HUES64 (cell line): Measurements from ENCODE around the gene CLDN4.

ENCODE experiments used
- H3K27ac ChIP-seq: 2 replicates; pipeline ENCODE4 v1.7.0; 2013; ENCODE audit warnings: low read depth, low read length, inconsistent platforms
- H3K27me3 ChIP-seq: 2 replicates; pipeline ENCODE4 v1.6.1; 2013; ENCODE audit warnings: mild to moderate bottlenecking, low read length; ENCODE audit not compliant: insufficient read depth
- H3K36me3 ChIP-seq: 2 replicates; pipeline ENCODE4 v1.6.1; 2013; ENCODE audit warnings: mild to moderate bottlenecking, low read length; ENCODE audit not compliant: insufficient read depth
- H3K4me1 ChIP-seq: 2 replicates; pipeline ENCODE4 v1.6.1; 2013; ENCODE audit warnings: mild to moderate bottlenecking, low read length, moderate library complexity; ENCODE audit not compliant: insufficient read depth
- H3K4me3 ChIP-seq: 2 replicates; pipeline ENCODE4 v1.5.1; 2013; ENCODE audit warnings: mild to moderate bottlenecking, low read length, moderate library complexity
- H3K9ac ChIP-seq: 2 replicates; pipeline ENCODE4 v1.6.1; 2013; ENCODE audit warnings: mild to moderate bottlenecking, low read depth, low read length
- H3K9me3 ChIP-seq: 2 replicates; pipeline ENCODE4 v1.6.1; 2013; ENCODE audit warnings: low read depth, low read length; ENCODE audit not compliant: insufficient read depth
- WGBS: fragments of 150-250, 120-280 bp; methylation state at CpG from one replicate; pipeline ENCODE4 v1.1.7; 2013; ENCODE audit warnings: missing lambda C conversion rate; 5-methylcytosine and 5-hydroxymethylcytosine counted together

The CLDN4 gene

DNA sequence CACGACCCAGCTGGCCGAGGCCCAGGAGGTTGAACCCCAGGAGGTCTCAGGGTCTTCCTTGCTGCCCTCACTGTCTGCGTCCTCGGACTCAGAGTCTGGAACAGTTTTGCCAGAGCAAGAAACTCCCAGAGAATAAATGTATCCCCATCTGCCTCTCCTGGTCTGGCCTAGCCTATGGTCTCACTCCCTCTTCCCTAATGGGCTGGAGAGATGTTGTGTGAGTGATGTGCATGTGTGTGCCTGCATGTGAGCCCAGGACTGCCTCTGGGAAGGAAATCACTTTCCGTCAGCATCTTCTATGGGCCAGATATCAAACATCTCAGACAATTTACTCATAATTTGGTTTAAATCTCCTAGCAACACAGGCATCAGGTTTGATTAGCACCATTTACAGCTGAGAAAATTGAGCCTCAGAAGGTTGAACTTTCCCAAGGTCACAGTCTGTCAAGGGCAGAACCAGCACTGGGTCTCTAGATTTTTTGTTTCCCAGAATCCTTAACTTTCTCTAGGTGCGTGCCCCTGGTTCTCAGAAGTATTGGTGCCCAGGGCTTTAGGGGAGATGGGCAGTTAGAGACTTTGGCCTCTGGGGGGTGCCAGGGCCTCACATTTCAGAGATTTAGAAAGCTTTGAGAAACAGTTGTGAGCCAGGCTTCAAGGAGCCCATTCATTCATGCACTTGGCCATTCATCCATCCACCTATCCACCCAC is 35.1 kb downstream of the CLDN4 start:
- Histone ChIP-seq H3K9ac (no peak overlapping the region), H3K27ac (no peak overlapping the region)
- 81% methylated on average over 6 of the region's 6 CpGs for WGBS

DNA sequence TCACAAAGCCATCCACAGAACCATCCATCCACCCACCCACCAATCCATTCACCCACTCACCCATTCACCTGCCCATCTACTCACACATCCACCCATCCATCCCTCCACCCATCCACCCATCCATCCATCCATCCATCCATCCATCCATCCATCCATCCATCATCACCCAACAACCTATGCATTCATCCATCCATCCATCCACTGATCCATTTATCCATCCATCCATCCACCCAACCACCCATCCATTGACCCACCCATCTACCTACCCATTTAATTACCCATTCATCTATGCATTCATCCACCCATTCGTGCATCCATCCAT is 35.6 kb downstream of the CLDN4 start:
- H3K36me3 ChIP-seq: no peaks in the 10 kb centered on the region
- H3K9me3 ChIP-seq: no peaks in the 10 kb centered on the region
- H3K4me1 ChIP-seq: peaks cover 12% of the 10 kb centered on the region; the same call in 1 of the 2 replicates
- H3K27me3 ChIP-seq: no peaks in the 10 kb centered on the region
- H3K9ac ChIP-seq: no peak overlapping the region
- no peak overlapping the region for H3K4me3 ChIP-seq
- no peak overlapping the region for H3K27ac ChIP-seq
- WGBS: 86% methylated on average over 1 of the region's 1 CpG

More for the DNA sequence above, 35.1 kb downstream of the CLDN4 start:
- H3K4me3 ChIP-seq: no peak overlapping the region
- no peaks in the 10 kb centered on the region for H3K36me3 ChIP-seq
- H3K27me3 ChIP-seq: no peaks in the 10 kb centered on the region
- no peaks in the 10 kb centered on the region for H3K9me3 ChIP-seq
- H3K4me1 ChIP-seq: peaks cover 12% of the 10 kb centered on the region; the same call in 1 of the 2 replicates

DNA sequence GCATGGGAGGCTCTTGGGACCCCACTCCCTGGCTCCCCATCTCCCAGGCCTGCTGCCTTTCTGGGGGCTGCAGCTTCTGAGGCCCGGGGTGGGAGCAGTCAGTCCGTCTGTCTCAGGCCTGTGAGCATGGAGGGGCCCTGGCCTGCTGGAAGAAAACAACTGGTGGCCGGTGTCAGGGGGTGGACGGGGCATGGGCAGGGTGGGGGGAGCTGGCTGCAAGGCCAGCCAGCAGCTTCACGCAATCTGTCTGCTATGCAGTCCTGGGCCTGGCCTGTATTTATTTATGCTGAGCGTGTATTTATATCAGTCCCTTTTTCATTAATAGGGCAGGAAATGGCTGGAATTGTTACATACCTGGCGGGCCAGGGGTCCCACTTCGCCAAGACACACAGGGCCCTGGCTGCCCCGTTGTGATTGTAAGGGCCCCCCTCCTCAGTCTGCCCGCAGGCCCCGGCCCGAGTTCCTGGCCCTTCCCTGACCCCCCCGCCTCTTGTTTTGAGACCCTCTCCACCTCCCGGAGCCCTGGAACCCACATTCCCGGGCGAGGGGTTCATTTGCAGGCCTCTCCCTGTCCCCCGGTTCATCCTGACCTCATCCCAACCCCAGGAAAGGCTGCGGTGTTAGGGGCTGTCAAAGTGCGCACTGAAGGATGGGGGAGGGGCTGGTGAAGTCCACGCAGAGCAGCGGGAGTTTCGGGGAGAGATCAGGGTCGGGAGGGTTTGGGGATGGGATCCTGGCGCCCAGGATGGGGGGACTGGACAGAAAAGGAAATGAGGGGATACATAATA is 38.4 kb downstream of the CLDN4 start:
- WGBS: 75% methylated on average over 23 of the region's 24 CpGs
- no peaks in the 10 kb centered on the region for H3K36me3 ChIP-seq
- H3K27me3 ChIP-seq: no peaks in the 10 kb centered on the region
- peaks cover 12% of the 10 kb centered on the region; the same call in 1 of the 2 replicates for H3K4me1 ChIP-seq
- no peak overlapping the region for H3K4me3 ChIP-seq
- no peaks in the 10 kb centered on the region for H3K9me3 ChIP-seq
- no peak overlapping the region for H3K9ac ChIP-seq
- no peak overlapping the region for H3K27ac ChIP-seq

DNA sequence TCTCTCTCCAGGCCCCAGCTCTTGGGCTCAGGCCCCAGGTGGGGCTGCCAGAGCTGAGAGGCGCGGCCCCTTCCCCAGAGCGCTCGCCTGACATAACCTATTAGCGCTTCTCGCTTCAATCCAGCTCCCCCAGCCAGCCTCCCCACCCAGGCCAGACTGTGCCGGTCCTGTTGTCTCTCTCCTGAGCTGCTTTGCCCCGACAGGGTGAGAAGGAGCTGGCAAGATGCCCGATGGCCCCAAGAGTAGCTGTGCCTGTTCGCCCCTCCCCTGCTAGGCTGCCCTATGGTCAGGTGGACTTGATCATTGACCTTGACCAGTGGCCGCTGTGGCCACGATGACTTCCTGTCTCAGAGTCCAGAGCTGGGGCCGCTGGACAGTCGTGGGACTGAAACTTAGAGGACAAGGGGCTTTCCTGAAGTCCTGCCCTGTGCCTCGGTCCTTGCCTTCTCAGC is 39.3 kb downstream of the CLDN4 start:
- Histone ChIP-seq H3K27me3 (no peaks in the 10 kb centered on the region), H3K36me3 (no peaks in the 10 kb centered on the region), H3K9ac (no peak overlapping the region; the same call in 1 of the 2 replicates), H3K9me3 (no peaks in the 10 kb centered on the region), H3K4me3 (no peak overlapping the region), H3K4me1 (peaks cover 12% of the 10 kb centered on the region; the same call in 1 of the 2 replicates), H3K27ac (no peak overlapping the region)
- WGBS: 68% methylated on average over 15 of the region's 15 CpGs

DNA sequence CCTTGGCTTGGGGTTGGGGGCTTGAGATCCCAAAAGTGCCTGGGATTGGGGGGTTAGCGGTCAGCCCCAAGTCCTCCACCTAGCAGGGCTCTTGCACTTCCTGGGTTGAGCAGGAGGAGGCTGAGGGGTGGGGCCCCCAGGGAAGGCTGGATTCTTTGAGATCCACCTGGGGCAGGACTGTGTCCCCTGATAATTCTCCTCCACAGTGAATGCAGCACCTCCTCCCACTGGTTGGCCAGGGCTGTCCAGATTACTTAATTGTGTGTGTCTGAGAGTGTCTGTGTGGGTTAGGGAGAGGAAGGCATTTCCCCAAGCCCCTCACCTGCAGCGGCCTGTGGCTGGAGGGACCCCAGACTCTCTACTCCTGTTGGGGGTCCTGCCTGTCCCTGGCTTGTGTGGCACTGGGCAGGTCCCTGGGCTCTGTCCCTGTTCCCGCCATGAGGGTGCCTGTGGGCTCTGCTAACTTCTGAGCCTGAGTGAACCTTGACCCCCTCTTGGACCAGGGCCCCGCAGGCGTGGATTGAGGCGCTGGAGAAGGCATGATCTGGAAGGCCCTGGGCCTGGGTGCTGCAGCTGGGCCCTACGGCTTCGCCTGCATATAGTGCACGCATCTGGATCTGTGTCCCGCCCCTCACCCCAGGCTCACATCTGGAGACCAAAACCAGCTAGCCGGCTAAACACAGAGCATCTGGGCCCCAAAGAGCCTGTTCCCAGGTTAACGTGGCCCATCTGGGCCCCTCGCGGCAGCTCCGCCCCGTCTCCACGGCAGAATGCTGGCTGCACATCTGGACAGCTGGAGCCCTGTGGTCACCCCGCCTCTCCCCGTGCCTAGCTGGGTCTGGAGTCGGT is 40.6 kb downstream of the CLDN4 start:
- no peaks in the 10 kb centered on the region for H3K9me3 ChIP-seq
- peaks cover 12% of the 10 kb centered on the region; the same call in 1 of the 2 replicates for H3K4me1 ChIP-seq
- no peak overlapping the region for H3K27ac ChIP-seq
- no peak overlapping the region for H3K4me3 ChIP-seq
- no peak overlapping the region for H3K9ac ChIP-seq
- no peaks in the 10 kb centered on the region for H3K27me3 ChIP-seq
- 89% methylated on average over 20 of the region's 20 CpGs for WGBS
- no peaks in the 10 kb centered on the region for H3K36me3 ChIP-seq

DNA sequence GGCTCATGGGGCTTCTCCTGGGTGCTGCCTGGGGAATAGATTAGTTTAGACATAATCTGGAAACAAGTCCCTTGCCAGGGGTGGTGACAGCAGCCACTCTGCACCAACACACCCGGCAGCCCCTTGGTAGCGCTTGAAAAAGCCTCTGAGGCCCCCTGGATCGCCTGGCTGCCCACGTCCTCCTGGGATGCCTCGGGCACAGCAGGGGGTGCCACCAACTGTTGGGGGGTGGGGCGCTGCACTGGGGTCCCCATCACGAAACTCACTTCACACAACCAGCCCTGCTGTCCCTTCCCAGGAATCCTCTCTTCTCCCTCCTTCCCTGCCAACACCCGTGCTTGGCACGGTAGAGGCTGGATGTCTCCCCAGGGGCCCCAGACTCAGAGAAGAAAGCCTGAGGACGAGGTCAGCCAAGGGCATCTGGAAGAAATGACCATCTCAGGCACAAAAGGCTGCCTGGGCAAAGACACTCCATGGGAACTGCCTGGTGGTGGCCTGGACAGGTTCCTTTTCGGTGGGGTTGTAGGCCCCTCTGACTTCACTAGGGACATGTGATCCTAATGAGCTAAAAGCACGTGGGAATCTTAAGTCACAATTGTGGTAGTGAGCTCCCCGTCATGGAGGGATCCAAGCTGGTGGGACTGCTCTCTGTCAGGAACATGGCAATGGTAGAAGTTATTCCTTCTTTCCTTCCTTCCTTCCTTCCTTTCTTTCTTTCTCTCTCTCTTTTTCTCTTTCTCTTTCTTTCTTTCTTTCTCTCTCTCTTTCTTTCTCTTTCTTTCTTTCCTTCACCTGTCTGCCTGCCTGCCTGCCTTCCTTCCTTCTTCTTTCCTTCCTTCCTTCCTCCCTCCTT is 41.5 kb downstream of the CLDN4 start:
- Histone ChIP-seq H3K4me1 (peaks cover 12% of the 10 kb centered on the region; the same call in 1 of the 2 replicates), H3K4me3 (no peak overlapping the region), H3K27me3 (no peaks in the 10 kb centered on the region), H3K36me3 (no peaks in the 10 kb centered on the region), H3K27ac (no peak overlapping the region), H3K9ac (no peak overlapping the region), H3K9me3 (no peaks in the 10 kb centered on the region)
- WGBS: 86% methylated on average over 13 of the region's 13 CpGs

DNA sequence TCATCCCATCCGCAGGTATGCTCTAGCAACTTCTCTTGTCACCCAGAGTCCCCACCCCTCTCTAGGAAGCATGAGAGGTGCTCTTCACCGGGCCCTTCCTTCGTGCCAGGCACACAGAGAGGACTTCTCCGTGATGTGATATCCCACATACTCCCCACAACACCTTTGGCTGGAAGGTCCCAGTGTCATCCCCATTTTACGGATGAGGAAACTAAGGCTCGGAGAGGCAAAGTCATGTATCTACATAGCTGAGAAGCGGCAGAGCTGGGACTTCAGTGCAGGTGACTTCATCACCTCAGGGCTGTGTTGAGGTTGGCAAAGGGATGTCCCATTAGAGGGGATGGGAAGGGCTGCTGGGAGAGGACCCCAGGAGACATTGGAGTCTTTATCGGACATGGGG is 45.6 kb downstream of the CLDN4 start:
- WGBS: 93% methylated on average over 8 of the region's 8 CpGs
- H3K9ac ChIP-seq: no peak overlapping the region
- no peaks in the 10 kb centered on the region for H3K27me3 ChIP-seq
- H3K27ac ChIP-seq: no peak overlapping the region
- H3K4me1 ChIP-seq: no peaks in the 10 kb centered on the region
- no peaks in the 10 kb centered on the region for H3K9me3 ChIP-seq
- H3K4me3 ChIP-seq: no peak overlapping the region
- H3K36me3 ChIP-seq: no peaks in the 10 kb centered on the region

DNA sequence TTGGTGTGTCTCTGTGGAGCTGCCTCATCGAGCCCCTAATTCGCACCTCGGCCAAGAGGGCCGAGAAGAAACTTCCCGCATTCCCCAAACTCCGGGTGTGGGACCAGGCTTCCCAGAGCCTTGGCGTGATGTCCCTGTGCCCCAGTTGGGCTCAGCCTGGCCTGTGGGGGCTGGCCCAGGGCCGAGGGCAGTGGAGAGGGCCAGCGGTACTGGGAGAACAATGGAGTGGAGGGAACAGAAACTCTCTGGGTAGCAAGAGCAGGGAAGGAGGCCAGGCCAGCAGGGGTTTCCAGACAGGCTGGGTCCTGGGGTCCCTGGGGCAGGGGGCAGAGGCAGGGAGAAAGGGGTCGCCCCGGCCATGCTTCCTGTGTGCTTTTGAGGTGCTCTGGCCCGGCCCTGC is 46.2 kb downstream of the CLDN4 start:
- H3K9me3 ChIP-seq: no peaks in the 10 kb centered on the region
- no peaks in the 10 kb centered on the region for H3K4me1 ChIP-seq
- 86% methylated on average over 12 of the region's 12 CpGs for WGBS
- H3K27me3 ChIP-seq: no peaks in the 10 kb centered on the region
- no peak overlapping the region for H3K4me3 ChIP-seq
- no peak overlapping the region for H3K9ac ChIP-seq
- no peaks in the 10 kb centered on the region for H3K36me3 ChIP-seq
- no peak overlapping the region for H3K27ac ChIP-seq

DNA sequence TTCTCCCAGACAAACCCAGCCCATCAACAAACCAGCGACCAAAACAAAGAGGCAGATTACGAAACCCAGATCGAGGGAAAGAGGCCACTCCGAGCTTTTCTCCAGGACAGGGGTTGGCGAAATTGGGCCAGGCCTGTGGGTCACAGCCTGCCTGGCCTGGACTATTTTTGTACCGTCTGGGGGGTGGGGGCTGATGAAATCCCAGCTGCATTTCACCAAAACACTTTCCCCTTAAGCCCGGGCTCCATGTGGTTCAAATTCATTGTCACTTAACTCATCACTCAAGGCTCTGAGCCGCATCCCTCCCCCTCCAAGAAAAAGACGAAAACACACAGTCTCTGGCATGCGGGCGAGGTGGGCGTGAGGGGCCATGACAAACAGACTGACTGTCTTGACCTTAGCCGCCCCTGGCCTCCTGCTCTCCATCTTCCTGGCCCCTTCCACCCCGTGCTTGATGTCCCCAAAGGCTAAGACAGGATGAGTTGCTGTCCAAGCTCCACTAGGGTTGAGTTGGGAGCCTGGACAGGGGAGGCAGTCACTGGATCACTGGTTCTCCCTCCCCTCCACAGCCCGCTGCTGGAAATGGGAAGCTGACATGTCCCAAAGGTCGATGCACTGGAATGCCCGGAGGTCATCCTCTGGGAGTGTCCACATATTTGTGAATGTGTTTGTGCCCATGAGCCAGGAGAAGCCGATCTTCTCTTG is 49.3 kb downstream of the CLDN4 start:
- H3K36me3 ChIP-seq: no peaks in the 10 kb centered on the region
- no peak overlapping the region for H3K27ac ChIP-seq
- no peaks in the 10 kb centered on the region for H3K27me3 ChIP-seq
- H3K4me3 ChIP-seq: no peak overlapping the region
- 79% methylated on average over 18 of the region's 18 CpGs for WGBS
- no peaks in the 10 kb centered on the region for H3K9me3 ChIP-seq
- no peaks in the 10 kb centered on the region for H3K4me1 ChIP-seq
- H3K9ac ChIP-seq: no peak overlapping the region

DNA sequence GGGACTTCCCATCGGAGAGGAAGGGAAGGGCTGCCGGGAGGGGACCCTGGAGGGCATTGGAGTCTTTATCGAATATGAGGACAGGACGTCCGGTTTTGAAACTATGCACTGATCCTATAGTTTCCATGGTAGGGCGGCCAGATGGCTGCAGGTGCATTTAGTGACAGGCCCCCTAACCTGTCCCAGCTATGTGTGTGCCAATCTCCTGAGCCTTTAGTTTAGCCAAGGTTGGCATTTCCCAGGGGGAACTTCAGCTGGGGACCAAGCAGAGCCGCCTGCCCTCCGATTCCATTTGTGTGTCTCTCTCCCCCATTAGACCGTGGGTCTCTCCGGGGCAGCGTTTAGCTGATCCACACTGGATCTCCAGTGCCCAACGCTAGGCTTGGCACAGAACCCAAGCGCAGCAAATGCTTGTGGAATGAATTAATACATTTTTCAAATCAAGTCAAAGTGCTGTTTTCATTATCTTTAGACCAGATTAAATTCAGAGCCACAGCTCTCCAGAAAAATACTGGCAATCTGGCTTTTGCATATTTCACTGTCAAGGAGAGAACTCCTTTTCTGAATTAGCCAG is 50.0 kb downstream of the CLDN4 start:
- Histone ChIP-seq H3K4me1 (no peaks in the 10 kb centered on the region), H3K9ac (no peak overlapping the region), H3K27me3 (no peaks in the 10 kb centered on the region), H3K27ac (no peak overlapping the region), H3K36me3 (no peaks in the 10 kb centered on the region), H3K9me3 (no peaks in the 10 kb centered on the region), H3K4me3 (no peak overlapping the region)
- 93% methylated on average over 13 of the region's 13 CpGs for WGBS
